Stimulated activated CD8-positive, alpha-beta memory T cell treated with anti-CD3 and anti-CD28 coated beads, Interleukin-7, amount 100 ng/mL, for 1 hour (primary cell): ENCODE measurements around the gene MCTP2.

ENCODE experiments used
- DNase-seq, 2 donors: peaks; one replicate each; pipeline ENCODE4 v3.0.0-alpha.2; 2020; ENCODE audit warnings: low read depth in 2 of 2

MCTP2 gene

DNA sequence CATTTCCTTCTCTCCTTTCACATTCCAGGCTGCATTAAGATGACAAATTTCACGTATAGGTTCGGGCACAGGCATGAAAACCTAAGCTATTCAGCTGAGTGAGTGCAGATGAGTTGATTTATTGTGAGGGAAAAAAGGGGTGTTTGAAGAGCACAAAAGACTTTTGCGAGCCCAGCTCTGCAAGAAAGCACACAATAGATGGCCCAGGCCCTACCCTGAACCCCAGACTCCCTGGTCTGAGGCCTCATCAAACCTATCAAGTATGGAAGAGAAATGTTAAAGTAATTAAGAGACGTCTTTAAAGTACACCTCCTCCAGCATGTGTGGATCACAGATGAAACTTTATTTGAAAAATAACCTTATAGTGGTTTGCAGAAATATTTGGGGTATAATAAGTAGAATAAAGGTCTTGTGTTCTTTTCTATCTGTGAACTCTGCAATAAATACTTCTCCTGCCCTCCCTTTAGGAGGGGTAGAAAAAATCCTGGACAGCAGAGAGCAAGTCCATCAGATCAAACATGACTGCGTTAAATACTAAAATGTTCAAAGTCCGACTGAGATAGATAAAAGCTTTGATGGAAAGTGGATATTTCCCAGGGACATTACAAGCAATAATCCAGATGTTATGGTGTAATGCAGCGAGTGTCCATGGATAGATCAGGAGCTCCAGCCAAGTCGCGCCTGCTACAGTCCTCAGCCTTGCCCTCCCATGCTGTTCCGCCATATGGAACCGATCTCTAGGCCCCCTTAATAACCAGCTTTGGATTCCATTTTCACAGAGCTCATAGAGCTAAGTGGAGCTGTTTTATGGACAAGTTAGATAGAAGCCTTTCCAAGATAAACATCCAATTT is 121.5 kb downstream of the MCTP2 start:
- DNase-seq: no peak

DNA sequence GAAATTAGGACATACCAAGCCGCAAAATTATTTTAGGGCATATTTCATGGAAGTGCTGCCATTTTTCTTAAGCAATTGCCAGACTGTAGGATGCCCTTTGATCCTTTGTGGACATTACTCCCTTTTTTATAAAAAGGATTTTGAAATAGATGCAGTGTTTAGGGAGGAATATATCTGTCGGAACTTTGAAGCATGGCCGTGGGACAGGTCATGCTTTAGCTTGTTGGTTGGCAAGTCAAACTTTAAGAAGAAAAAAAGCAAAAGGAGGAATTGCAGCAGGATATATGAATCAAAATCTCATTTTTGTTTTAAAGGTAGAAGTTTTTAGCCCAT is 122.1 kb downstream of the MCTP2 start:
- no peak for DNase-seq

DNA sequence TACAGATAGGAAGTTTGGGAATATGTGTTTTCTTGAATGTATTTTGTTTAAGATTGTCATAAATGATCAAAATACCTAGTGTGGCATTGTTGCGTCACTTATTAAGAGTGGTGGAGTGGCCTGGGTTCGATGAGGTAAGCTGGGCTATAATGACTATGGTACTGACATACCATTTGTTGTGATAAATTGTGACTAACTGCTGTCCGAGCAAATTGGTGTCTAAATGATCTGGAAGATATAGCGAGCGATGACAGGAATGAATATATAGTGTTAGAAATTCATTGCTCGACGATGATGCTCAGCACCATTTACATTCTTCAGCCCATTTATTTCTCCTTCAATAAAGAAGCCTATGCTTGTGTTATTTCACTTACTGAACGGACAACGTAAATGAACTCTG is 123.3 kb downstream of the MCTP2 start:
- no peak for DNase-seq

DNA sequence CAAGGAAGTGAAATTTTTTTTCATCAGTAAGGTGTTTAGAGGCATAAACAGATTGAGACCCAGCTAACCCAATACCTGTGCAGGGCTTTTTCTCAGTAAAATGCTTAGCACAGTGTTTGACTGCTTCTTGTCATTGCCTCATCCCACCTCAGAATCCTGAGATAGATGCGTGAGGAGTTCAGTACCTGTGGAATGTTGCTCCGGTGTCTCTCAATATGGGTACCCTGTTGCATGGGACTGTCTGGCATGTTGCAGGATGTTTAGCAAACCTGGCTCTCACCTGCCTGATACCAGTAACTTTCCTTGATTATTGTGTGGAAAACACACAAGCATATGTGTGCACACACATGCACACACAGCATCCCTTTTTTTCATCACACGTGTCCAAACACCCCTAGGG is 128.4 kb downstream of the MCTP2 start:
- DNase-seq: no peak

DNA sequence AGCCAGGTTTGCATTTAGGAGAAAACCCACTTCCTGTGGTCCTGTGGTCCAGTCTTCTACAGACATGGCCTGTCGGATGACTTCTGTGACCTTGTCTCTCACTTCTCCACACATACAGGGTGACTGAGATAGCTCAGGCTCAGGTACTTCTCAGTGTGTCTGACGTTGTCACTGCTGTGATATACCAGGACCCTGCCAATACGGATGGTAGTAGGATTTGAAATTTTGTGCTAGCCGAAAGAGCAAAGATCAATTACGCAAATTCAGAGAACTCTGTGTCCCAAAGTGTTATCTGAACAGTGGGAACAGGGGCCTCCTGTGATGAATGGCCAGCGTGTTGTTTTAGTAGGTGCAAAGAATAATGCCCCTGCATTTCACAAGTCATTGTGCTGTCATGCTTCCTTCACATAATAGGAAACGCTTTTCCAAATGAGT is 128.9 kb downstream of the MCTP2 start:
- no peak for DNase-seq

DNA sequence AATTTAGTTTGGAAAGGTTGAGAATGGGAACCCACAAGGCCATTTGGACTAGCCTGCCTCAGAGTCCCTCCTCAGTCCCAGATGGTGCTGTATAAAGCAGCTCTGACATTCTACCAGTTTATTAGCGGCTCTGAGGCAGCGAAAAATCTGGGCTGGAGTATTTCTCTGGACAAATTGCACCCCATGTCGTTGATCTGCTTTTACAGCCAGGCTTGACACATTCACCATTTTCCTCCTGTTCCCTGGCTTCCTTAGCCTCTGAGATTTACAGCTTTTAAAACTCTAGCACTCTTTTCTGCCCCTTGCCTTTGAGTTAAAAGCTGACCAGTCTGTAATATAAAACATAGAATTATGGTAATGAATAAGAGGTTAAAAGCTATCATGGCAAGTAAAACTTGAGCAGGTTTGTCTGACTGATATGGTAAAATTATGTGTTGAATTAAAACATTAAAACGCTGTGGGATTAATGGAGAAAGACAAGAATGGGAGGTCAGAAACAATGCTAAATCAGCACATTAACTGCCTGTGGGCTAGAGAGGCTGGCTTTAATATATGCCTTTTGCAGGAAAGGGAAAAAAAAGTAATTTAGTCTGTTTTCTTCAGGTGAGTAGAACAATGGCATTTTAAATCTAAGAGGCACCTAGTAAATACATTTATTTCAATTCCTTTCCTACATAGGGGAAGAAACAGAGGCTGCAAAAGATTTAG is 131.2 kb downstream of the MCTP2 start:
- DNase-seq: no peak

DNA sequence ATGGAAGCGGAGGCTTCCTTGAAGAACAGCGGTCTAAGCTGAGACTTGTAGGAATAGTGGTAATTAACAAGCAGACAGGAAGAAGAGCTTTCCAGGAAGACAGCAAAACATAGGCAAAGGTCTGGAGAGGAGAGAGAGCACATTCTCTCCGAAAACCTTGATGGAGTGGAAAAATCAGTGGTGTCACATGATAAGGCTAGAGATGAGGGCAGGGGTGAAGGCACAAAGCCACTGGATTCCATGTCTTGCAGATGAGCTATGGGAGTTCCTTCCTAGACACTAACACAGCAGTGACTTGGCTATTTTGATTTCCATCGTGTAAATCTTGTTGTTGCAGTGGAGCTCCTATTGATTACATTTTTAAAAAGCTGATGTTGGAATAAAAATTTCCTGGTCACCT is 132.0 kb downstream of the MCTP2 start:
- DNase-seq: no peak

DNA sequence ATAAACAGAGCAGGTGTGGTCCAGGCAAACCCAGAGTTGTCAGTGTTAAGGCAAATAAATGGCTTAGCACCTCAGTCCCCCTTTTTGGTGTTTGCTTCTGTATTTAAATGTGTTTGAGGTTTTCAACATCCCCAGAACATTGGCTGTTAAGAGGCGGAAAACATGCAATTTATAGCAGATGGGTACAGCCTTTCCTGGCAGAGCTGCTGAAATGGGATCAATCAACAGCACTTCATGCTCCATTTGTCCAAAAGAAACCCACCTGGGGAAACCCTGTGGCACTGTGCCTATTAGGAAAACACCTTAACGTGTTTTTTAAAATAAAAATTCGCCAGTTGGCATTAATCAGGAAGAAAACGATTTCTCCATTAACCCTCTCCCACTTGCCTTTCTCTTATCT is 135.4 kb downstream of the MCTP2 start:
- no peak for DNase-seq

DNA sequence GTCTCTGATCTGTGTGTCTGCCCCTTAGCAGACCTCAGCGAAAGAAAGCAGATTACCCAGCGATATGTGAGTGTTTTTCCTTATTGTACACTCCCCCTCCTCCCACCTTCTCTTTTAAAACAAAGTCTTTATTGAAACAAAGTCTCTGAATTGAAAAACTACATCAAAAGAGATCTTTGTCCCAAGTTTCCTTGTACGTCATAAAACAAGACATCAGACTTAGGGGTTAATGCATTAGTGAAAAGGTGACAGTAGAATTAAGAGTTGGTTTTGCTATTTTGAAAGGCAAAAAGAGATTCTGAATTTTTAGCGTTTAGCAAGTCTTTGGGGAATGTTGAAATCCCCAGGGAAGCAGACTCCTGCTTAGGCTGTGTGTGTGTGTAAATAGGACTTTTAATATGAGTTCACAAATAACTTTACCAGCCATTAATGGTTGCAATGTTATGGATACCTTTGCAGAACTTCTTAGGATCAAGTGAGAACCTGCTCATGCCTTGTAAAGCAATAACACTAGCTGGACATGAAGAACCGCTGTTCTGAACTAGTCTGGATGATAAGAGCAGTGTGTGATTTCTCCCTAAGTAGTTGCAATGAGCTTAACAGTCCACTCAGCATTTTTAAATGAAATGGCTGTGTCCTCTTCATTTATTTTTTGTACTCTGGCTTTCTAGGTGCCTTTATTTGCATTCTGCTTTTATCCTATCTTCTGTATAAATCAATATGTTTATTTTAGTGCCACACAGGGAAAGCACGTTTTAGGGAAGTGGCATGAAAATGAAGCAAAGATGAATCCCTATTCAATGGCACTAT is 136.6 kb downstream of the MCTP2 start:
- no peak for DNase-seq

DNA sequence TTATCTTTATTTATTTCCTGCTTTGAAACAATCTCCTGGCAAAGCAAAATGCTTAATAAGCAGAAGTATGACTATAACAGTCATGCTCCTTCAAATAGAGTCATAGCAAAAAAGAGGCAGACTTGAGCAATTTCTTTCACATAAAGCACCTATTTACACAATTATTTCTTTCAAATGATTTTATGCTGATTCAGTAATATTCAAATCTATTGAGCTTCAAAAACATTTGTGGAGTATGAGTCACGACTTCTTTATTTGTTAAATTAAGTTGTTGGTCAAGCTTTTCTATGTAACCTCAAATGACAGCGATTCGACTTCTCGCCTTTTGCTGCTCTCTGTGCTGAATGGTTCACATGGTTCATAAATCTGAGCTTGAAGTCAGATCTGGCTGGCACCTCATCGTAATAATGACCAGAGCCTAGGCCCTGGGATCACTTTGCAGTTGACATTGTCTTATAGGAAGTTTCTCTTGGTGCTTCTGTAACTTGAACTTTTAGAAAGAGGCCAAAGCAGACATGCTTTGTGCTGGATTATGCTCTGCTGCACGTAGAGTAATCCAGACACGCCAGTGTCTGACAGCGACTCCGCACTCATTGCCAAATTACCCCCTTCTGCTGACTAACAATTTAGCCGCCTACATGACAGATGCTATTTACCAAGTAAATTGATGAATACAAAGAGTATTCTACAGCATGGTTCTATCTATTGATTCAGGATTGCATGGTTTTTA is 139.0 kb downstream of the MCTP2 start:
- DNase-seq: no peak

DNA sequence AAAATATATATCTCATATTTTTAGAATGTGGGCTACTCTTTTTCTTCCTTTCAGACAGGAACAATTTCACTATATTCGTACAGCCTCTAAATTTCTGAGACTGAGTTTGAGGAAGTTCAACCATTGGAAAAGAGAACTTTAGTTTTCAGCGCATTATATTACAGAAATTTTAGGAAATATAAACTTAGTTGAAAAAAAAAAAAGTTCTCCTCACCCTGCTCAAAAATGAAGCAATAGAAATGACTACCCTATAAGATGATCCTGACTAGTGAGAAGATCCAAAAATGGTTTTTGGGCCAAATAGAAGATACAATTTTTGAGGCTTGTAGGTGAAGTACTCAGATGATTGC is 139.6 kb downstream of the MCTP2 start:
- DNase-seq: no peak

DNA sequence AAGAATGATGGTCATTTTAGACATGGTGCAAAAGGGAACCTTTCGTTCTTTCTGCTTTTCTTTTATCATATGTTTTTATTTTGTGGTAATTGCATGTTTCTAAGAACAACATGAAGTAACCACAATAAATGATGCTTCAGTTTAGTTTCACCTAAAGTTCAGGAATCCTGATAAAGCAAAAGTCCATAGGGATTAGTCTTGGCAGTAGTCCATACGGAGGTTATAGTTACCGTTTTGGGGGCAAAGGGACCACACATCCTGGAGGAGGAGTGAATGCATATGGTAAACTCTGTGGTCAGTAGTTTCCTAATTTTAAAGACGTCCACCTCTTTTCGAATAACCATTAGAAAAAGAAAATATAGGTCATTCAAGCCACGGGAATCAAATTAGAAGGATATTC is 141.5 kb downstream of the MCTP2 start:
- no peak for DNase-seq

DNA sequence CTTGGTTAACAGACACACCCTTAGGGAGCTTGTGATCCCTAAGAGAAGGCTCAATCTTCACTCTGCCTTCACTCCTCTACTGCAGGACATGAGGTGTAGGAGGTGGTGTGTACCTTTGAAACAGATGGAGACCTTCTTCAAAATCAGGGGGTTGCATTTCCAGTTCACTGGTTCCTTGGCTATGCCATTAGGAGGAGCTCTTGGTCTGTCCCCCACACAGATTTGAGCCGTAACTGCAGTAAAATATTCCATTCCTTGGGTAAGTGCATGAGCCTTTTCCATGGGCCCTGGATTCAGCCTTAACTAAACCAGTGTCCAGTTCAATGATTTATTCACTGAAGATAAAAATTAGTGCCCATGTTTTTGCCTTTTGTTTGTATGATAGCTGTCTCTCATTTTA is 144.6 kb downstream of the MCTP2 start:
- no peak for DNase-seq

DNA sequence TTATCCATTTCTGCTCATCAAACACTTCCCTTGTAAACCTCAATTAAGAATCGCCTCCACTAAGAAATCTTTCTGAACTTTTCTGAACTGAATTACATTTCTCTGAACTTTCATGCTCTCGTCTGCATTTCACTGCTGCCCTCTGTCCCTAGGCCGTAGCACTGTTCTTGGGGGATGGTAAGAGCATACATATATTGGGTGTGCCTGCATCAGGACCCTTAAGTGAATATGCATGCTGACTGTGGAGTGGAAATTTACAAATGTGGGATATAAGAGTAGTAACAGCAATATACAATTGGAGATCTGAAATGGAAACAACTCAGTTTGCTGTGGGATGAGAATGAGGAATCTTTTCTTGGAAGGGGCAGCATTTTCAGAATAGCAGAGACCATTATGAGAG is 148.6 kb downstream of the MCTP2 start:
- no peak for DNase-seq

DNA sequence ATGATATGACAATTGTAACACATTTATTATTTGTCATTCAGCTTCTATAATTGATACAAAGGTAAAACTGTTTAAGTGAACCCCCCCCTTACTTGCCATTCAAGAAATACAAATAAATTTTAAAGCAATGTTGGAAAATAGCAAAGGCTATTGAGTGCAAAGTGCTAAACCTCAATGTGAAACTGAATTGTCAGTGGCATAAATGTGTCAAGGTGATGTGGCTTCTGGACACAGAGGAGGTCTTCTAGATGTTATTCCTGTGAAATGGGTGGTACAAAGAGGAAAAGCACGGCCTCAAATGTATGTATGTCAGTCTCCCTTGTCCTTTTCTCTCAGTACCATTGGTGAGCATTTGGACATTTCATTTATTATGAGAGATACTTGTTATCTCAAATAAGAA is 149.4 kb downstream of the MCTP2 start:
- no peak for DNase-seq

DNA sequence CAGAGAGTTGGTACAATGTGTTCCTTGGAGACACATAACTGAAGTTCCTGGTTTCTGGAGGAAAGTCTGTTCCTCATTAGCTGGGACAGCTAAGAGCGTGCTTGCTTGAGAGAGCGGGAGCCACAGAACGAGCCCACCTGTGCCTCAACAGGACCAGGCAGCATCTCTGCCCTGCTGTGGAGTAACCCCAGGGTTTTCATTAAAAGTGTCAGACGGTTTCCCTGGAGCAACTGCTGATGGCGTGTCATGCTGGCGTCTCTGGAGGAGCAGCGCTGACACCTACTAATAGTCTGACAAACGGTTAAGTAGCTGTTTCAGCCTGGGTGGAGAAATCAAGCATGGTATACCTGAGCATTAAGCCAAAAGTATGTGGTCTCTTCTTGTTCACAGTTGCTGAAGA is 150.0 kb downstream of the MCTP2 start:
- DNase-seq: no peak

DNA sequence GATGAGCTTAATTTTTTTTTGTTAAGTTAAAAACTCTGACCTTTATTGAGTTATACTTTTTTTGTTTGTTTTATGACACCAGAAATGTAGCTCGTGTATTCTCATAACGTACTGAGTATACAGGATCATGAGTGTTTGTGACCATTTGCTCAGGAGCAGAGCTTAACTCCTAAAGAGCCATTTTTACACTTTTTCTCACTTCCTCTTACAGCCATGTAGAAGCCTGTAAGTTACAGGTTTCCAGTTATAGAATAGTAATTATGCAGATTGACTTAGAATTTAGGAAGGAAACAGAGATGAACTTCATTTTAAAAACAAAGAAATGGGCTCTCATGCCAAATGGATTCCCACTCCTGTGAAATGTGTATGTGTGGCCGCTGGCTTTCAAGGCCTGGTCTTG is 151.7 kb downstream of the MCTP2 start:
- DNase-seq: no peak

DNA sequence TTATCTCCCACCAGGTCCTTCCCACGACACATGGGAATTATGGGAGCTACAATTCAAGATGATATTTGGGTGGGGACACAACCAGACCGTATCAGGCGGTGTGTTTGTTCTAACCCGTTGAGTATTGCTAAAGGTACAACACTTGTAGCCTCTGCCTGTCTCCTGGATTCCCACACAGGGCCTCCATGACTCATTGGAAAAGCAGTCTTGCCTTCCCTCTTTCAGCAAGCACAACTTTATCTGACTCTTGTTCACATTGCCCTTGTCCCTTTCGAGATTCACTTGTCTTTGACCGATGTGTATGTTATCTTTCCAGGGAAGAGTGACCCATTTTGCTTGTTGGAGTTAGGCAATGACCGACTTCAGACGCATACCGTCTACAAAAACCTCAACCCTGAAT is 152.3 kb downstream of the MCTP2 start:
- no peak for DNase-seq

DNA sequence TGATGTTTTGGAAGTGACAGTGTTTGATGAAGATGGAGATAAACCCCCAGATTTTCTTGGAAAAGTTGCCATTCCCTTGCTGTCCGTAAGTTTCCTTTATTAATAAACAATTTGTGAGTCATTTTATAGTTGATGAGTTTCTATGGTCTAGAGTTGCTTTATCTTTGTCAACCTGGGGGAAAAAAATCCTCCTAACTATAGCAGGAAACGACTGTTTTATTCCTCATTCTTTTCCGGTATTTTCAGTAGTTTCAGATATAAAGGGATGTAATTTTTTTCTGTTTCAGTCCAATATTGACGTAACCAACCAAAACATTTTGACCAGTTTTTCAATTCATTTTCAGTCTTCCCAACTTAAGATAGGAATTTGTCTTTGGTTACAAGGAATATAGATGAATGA is 154.1 kb downstream of the MCTP2 start:
- no peak for DNase-seq

DNA sequence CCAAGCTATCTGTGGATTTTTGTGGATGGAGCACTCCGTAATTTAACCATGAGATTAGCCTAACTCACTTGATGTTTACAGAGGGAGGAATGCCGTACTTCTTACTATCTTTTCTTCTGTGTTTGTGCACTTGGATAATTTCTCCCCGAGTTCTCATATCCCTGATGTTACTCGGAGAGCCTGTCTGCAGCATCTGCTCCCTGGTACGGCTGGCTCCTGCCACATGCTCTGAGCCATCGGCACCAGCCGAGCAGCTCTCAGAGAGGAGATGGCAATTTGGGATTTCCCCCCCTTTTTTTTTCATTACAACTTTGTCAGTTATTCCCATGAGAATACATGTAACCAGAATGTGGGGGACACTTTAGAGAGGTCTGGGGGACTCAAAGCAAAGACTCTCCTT is 155.0 kb downstream of the MCTP2 start:
- DNase-seq: no peak

DNA sequence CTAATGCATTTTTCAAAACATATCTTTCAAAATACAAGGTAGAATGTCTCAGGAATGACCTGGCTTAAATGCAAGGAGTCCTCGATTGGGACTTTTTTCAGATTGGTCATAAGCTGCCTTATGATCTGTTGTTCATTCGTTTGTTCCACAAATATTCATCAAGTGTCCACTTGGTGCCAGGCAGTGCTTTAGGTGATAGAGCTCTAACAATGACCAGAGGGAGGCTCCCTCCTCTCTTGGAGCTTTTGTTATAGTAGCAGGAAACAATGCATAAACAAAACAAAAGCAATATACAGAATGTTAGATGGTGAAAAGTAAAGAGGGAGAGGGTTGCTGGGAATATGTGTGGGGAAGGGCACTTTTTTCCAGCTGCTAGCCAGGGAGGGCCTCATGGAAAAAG is 156.1 kb downstream of the MCTP2 start:
- no peak for DNase-seq

DNA sequence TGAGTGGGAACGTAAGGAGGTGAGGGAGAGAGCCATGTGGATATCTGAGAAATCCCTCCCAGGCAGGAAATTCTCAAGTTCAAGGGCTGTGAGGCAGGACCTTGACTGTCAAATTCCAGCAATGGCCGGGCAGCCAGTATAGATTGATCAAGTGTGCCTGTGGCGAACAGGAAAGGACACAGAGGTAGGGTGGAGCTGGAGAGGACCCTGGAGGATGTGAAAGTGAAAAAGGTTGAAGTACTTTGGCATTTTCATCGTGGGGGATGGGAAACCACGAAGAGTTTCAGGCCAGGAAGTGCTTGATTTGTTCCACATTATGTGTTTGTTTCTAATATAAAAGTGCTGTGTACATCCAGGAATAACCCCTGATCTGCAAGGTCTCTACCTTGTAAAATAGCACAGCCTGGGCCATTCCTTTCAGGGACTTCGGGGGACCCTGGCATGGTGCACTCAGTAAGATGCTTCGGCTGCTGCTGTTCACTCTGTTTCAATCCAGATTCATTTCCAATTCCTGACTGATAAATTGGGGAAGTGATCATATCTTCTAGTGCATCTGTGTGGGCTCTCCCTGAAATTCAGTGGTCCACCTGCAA is 156.6 kb downstream of the MCTP2 start:
- DNase-seq: peak in 1 of 2 donors; percentile 2
